Hepatocyte (in vitro differentiated cells): Measurements from ENCODE around the gene SYTL1. TPM values are rescaled to one million over a fixed set of nuclear protein-coding genes. Genes with fewer than 3 reads are reported as not detected.

Experiments
- DNase-seq: peaks from one replicate; pipeline ENCODE4 v3.0.0-alpha.2; 2016; ENCODE audit warnings: low spot score
- H2AFZ ChIP-seq: fragments of 200-600 bp; sonication (generic); 2 replicates; pipeline ENCODE4 v1.6.0; 2016; ENCODE audit warnings: antibody characterized with exemption, mild to moderate bottlenecking
- H3K27ac ChIP-seq: fragments of 200-600 bp; sonication (generic); 2 replicates; pipeline ENCODE4 v1.5.1; 2016; ENCODE audit warnings: mild to moderate bottlenecking
- H3K27me3 ChIP-seq: fragments of 200-600 bp; sonication (generic); 2 replicates; pipeline ENCODE4 v1.6.1; 2016
- H3K36me3 ChIP-seq: fragments of 200-600 bp; sonication (generic); replicated peaks from 2 replicates; pipeline ENCODE4 v1.5.1; 2016; ENCODE audit warnings: low read depth; ENCODE audit not compliant: insufficient read depth
- H3K4me1 ChIP-seq: fragments of 200-600 bp; sonication (generic); 2 replicates; pipeline ENCODE4 v1.5.1; 2016; ENCODE audit warnings: mild to moderate bottlenecking, moderate library complexity; ENCODE audit not compliant: insufficient read depth
- H3K4me2 ChIP-seq: fragments of 200-600 bp; sonication (generic); 2 replicates; pipeline ENCODE4 v1.6.0; 2016
- H3K4me3 ChIP-seq: fragments of 200-600 bp; sonication (generic); 2 replicates; pipeline ENCODE4 v1.5.1; 2016; ENCODE audit warnings: mild to moderate bottlenecking
- H3K79me2 ChIP-seq: fragments of 200-600 bp; sonication (generic); 2 replicates; pipeline ENCODE4 v1.6.0; 2017; ENCODE audit warnings: mild to moderate bottlenecking
- H3K9me2 ChIP-seq: fragments of 200-600 bp; sonication (generic); replicated peaks from 2 replicates; pipeline ENCODE4 v1.6.0; 2017; ENCODE audit warnings: mild to moderate bottlenecking; ENCODE audit not compliant: insufficient read depth
- H3K9me3 ChIP-seq: fragments of 200-600 bp; sonication (generic); 2 replicates; pipeline ENCODE4 v1.5.1; 2016; ENCODE audit warnings: low read depth, mild to moderate bottlenecking
- H4K20me1 ChIP-seq: fragments of 200-600 bp; sonication (generic); 2 replicates; pipeline ENCODE4 v1.6.0; 2016; ENCODE audit warnings: mild to moderate bottlenecking; ENCODE audit not compliant: insufficient read depth, poor library complexity, severe bottlenecking
- EZH2 ChIP-seq: fragments of 200-600 bp; sonication (generic); IDR thresholded peaks from 2 replicates; pipeline ENCODE4 v1.6.1; 2016; ENCODE audit warnings: antibody characterized with exemption, mild to moderate bottlenecking, borderline replicate concordance
- EZH2phosphoT487 ChIP-seq: fragments of 200-600 bp; sonication (generic); IDR thresholded peaks from one replicate; pipeline ENCODE4 v1.6.1; 2018; ENCODE audit warnings: antibody characterized with exemption, mild to moderate bottlenecking, low read depth, moderate library complexity; ENCODE audit not compliant: unreplicated experiment, severe bottlenecking
- WGBS: methylation state at CpG from one replicate; pipeline ENCODE4 v1.1.6; 2016; ENCODE audit warnings: low lambda C conversion rate; ENCODE audit errors: missing lambda C conversion rate; 5-methylcytosine and 5-hydroxymethylcytosine counted together
- polyA plus RNA-seq: library from polyadenylated mRNA; unstranded; fragments of >200 nt; fragmentation: Nextera tagmentation; extraction: Ambion mirVana; gene quantifications from 2 replicates; pipeline ENCODE4 v1.2.1, GENCODE V29; 2016
- total RNA-seq: library from RNA; depleted of rRNA; stranded (reverse); fragments of >200 nt; gene quantifications from 2 replicates; pipeline ENCODE4 v1.2.3, GENCODE V29; 2014
- TF ChIP-seq, protein P1 (sequence below): fragments of 200-600 bp; sonication (generic); IDR thresholded peaks from 2 replicates; pipeline ENCODE4 v1.5.1; 2016; ENCODE audit warnings: antibody characterized with exemption, mild to moderate bottlenecking; ENCODE audit not compliant: poor library complexity

The SYTL1 gene
- total and polyA plus RNA-seq, 2 experiments from 2014 or later: 12.1 to 21.7 TPM

DNA sequence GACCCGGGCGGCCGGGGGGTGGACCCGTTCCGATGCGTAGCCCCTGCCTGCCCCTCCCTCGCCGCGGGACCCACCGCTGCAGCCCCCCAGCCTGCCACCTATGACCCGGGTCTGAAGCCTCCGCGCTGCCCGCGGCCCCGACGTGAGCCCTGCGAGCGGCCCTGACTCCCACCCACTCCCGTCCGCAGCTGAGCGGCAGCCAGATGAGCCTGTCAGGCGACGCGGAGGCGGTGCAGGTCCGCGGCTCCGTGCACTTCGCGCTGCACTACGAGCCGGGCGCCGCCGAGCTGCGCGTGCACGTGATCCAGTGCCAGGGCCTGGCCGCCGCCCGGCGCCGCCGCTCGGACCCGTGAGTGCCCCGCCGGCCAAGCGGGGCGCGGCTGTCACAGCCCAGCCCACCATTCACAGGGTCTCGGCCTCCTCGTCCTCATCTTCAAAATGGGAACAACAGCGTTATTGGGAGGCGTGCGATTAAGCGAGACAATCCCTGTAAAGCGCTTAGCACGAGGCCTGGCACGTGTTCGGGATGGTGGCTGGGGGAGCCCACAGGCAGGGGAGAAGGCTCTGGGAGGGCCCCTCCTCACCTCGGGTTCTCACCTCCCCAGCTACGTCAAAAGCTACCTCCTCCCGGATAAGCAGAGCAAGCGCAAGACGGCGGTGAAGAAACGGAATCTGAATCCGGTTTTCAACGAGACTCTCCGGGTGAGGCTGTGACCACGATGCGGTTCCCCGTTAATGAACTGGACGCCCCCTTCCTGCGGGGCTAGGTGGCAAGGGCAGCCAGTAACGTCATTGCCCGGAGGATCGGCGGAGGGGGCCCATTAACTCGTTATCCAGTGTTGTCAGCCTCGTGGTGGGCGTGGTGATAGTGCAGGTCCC, 8.2 kb downstream of the SYTL1 start:
- no peaks in the 10 kb centered on the region for H3K36me3 ChIP-seq
- DNase-seq: peak; percentile 89
- no peaks in the 10 kb centered on the region for H3K9me3 ChIP-seq
- TF ChIP-seq EZH2phosphoT487 (no peak), EZH2 (no peak)
- TF ChIP-seq, protein P1, sequence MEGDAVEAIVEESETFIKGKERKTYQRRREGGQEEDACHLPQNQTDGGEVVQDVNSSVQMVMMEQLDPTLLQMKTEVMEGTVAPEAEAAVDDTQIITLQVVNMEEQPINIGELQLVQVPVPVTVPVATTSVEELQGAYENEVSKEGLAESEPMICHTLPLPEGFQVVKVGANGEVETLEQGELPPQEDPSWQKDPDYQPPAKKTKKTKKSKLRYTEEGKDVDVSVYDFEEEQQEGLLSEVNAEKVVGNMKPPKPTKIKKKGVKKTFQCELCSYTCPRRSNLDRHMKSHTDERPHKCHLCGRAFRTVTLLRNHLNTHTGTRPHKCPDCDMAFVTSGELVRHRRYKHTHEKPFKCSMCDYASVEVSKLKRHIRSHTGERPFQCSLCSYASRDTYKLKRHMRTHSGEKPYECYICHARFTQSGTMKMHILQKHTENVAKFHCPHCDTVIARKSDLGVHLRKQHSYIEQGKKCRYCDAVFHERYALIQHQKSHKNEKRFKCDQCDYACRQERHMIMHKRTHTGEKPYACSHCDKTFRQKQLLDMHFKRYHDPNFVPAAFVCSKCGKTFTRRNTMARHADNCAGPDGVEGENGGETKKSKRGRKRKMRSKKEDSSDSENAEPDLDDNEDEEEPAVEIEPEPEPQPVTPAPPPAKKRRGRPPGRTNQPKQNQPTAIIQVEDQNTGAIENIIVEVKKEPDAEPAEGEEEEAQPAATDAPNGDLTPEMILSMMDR: peak; percentile 5
- H3K4me3 ChIP-seq: peak overlapping the region; percentile 67
- H3K4me1 ChIP-seq: peaks cover 29% of the 10 kb centered on the region
- peak overlapping the region; percentile 97 for H3K4me2 ChIP-seq
- 14% methylated on average over 63 of the region's 84 CpGs for WGBS
- H3K9me2 ChIP-seq: no peaks in the 10 kb centered on the region
- H4K20me1 ChIP-seq: no peaks in the 10 kb centered on the region
- H3K79me2 ChIP-seq: no peaks in the 10 kb centered on the region
- no peak overlapping the region for H3K27ac ChIP-seq
- peak overlapping the region; percentile 81 for H2AFZ ChIP-seq
- H3K27me3 ChIP-seq: no peaks in the 10 kb centered on the region

DNA sequence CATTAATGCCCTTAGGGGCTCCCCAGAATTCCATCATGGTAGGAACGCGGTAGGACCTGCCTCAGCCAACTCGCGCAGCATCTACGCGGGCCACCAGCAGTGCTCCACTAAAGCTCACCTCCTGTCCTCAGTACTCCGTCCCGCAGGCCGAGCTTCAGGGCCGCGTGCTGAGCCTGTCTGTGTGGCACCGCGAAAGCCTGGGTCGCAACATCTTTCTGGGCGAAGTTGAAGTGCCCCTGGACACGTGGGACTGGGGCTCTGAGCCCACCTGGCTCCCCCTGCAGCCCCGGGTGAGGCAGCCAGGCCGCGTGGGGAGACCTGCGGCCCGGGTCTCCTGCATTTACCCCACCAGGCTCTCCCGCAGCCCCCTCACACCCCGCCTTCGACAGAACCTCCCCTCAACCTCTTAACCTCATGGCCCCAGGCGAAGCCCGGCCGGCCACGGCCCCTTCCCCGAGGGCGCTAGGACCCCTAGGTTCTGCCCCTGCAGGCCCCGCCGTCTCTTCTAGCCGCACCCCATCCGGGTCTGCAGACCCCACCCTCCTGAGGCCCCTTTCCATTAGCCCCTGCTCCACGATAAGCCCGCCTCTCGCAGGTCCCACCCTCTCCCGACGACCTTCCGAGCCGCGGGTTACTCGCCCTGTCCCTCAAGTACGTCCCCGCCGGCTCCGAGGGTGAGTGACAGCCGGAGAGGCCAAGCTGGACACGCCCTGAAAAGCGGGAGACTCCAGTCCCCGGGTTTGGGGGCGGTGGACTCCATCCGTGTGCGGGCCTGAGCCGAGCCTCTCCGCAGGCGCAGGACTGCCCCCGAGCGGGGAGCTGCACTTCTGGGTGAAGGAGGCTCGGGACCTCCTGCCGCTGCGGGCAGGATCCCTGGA, 9.1 kb downstream of the SYTL1 start:
- Histone ChIP-seq H3K79me2 (no peaks in the 10 kb centered on the region), H3K4me3 (no peak overlapping the region), H3K36me3 (no peaks in the 10 kb centered on the region), H3K27ac (no peak overlapping the region), H3K9me3 (no peaks in the 10 kb centered on the region), H3K9me2 (no peaks in the 10 kb centered on the region), H3K4me1 (peaks cover 29% of the 10 kb centered on the region), H4K20me1 (no peaks in the 10 kb centered on the region), H2AFZ (peak overlapping the region; percentile 81), H3K27me3 (no peaks in the 10 kb centered on the region), H3K4me2 (peak overlapping the region; percentile 97)
- no peak for TF ChIP-seq EZH2
- TF ChIP-seq, protein P1: peak; percentile 22
- WGBS: 17% methylated on average over 52 of the region's 62 CpGs
- DNase-seq: peak; percentile 79

DNA sequence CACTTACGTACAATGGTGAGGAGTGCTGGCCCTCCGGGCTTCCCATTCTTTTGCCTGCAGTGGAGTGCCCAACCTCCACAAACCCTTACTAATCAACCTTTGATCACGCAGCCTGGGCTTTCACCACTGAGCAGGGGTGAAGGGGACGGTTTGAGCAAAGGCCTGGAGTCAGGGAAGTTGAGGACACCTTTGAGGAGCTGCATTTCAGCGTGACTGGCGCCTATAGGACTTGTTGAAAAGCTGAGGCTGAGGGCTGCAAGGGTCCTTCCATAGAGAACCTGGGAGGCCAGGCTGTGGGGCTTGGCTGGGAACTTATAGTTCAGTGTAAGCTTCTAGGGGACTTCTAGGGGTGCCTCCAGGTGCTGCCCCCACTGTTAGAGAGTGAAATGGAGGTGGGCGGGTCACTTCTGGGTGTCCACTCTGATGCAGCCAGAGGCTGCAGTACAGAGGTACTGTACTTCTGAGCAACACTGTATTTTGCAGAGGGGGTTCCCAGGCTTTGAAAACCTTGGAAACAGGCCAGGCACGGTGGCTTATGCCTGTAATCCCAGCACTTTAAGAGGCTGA, 9.8 kb downstream of the SYTL1 start:
- Histone ChIP-seq H2AFZ (peak overlapping the region; percentile 71), H3K27me3 (no peaks in the 10 kb centered on the region), H3K4me3 (no peak overlapping the region), H3K9me3 (no peaks in the 10 kb centered on the region), H3K36me3 (no peaks in the 10 kb centered on the region), H4K20me1 (no peaks in the 10 kb centered on the region), H3K79me2 (no peaks in the 10 kb centered on the region), H3K9me2 (no peaks in the 10 kb centered on the region), H3K4me1 (peaks cover 29% of the 10 kb centered on the region), H3K27ac (no peak overlapping the region), H3K4me2 (peak overlapping the region; percentile 97)
- TF ChIP-seq, protein P1: no peak
- no peak for TF ChIP-seq EZH2
- DNase-seq: no peak
- 23% methylated on average over 8 of the region's 8 CpGs for WGBS
